Loucy (cell line): ENCODE results near the gene PPFIA1.

Experiments used
- H2AFZ ChIP-seq: fragments of 200-600 bp; sonication (generic); 2 replicates; pipeline ENCODE4 v1.6.0; 2016; ENCODE audit warnings: antibody characterized with exemption, mild to moderate bottlenecking, low read length, moderate library complexity
- H3F3A ChIP-seq: fragments of 200-600 bp; 2 replicates; pipeline ENCODE4 v1.6.0; 2016; ENCODE audit warnings: antibody characterized with exemption, low read depth, mild to moderate bottlenecking
- H3K27me3 ChIP-seq: fragments of 200-600 bp; sonication (generic); 2 replicates; pipeline ENCODE4 v1.6.1; 2014; ENCODE audit warnings: low read length, mild to moderate bottlenecking; ENCODE audit not compliant: insufficient read depth, poor library complexity, severe bottlenecking
- H3K36me3 ChIP-seq: fragments of 200-600 bp; sonication (generic); 2 replicates; pipeline ENCODE4 v1.6.1; 2016; ENCODE audit warnings: low read length; ENCODE audit not compliant: insufficient read depth
- H3K4me1 ChIP-seq: fragments of 200-600 bp; sonication (generic); 2 replicates; pipeline ENCODE4 v1.5.1; 2014; ENCODE audit warnings: low read length, mild to moderate bottlenecking; ENCODE audit not compliant: insufficient read depth, poor library complexity, severe bottlenecking
- H3K4me2 ChIP-seq: fragments of 200-600 bp; sonication (generic); 2 replicates; pipeline ENCODE4 v1.6.0; 2014; ENCODE audit warnings: antibody characterized with exemption, low read length, low read depth, mild to moderate bottlenecking; ENCODE audit not compliant: poor library complexity, severe bottlenecking
- H3K4me3 ChIP-seq: fragments of 200-600 bp; sonication (generic); 2 replicates; pipeline ENCODE4 v1.5.1; 2014; ENCODE audit warnings: low read length, mild to moderate bottlenecking, mixed read lengths; ENCODE audit not compliant: poor library complexity, severe bottlenecking
- H3K79me2 ChIP-seq: fragments of 200-600 bp; sonication (generic); 2 replicates; pipeline ENCODE4 v1.6.1; 2014; ENCODE audit warnings: low read length; ENCODE audit not compliant: insufficient read depth
- H3K9ac ChIP-seq: fragments of 200-600 bp; sonication (generic); 2 replicates; pipeline ENCODE4 v1.6.0; 2014; ENCODE audit warnings: mild to moderate bottlenecking, low read depth, low read length, moderate library complexity; ENCODE audit not compliant: poor library complexity, severe bottlenecking
- H3K9me2 ChIP-seq: fragments of 200-600 bp; sonication (generic); replicated peaks from 2 replicates; pipeline ENCODE4 v1.6.1; 2016; ENCODE audit warnings: low read depth, low read length, mixed read lengths
- H3K9me3 ChIP-seq: fragments of 200-600 bp; sonication (generic); 2 replicates; pipeline ENCODE4 v1.6.1; 2014; ENCODE audit warnings: mild to moderate bottlenecking, antibody characterized with exemption, low read length, low read depth; ENCODE audit not compliant: insufficient read depth
- H4K20me1 ChIP-seq: fragments of 200-600 bp; sonication (generic); 2 replicates; pipeline ENCODE4 v1.6.0; 2014; ENCODE audit warnings: antibody characterized with exemption, low read length, mild to moderate bottlenecking; ENCODE audit not compliant: insufficient read depth, poor library complexity, severe bottlenecking
- CTCF ChIP-seq: fragments of 200-600 bp; sonication (generic); conservative IDR thresholded peaks from 2 replicates; pipeline ENCODE4 v1.5.1; 2014; ENCODE audit warnings: mild to moderate bottlenecking, antibody characterized with exemption, low read length
- EZH2phosphoT487 ChIP-seq: fragments of 200-600 bp; IDR thresholded peaks from 2 replicates; pipeline ENCODE4 v1.6.1; 2018; ENCODE audit warnings: antibody characterized with exemption, mild to moderate bottlenecking, moderate library complexity, borderline replicate concordance

Gene PPFIA1

GRCh38 chr11:70341881-70342429 lies 71.5 kb downstream of the PPFIA1 start:
- no peak overlapping the region for H2AFZ ChIP-seq
- H4K20me1 ChIP-seq = no peaks in the 10 kb centered on the region
- H3K4me2 ChIP-seq = no peak overlapping the region
- no peaks in the 10 kb centered on the region for H3K27me3 ChIP-seq
- TF ChIP-seq EZH2phosphoT487 (no peak), CTCF (no peak)
- no peaks in the 10 kb centered on the region for H3K4me1 ChIP-seq
- no peak overlapping the region for H3K4me3 ChIP-seq
- no peaks in the 10 kb centered on the region for H3K79me2 ChIP-seq
- no peaks in the 10 kb centered on the region for H3F3A ChIP-seq
- no peaks in the 10 kb centered on the region for H3K9me2 ChIP-seq
- H3K36me3 ChIP-seq = peaks cover 84% of the 10 kb centered on the region; the same call in 1 of the 2 replicates
- no peak overlapping the region for H3K9ac ChIP-seq
- H3K9me3 ChIP-seq = no peaks in the 10 kb centered on the region

- H3K4me1 ChIP-seq = no peaks in the 10 kb centered on the region
- no peaks in the 10 kb centered on the region for H3K9me3 ChIP-seq
- H2AFZ ChIP-seq = no peak overlapping the region
- no peaks in the 10 kb centered on the region for H3K27me3 ChIP-seq
- TF ChIP-seq EZH2phosphoT487 = no peak
- TF ChIP-seq CTCF = no peak
- no peak overlapping the region for H3K4me3 ChIP-seq
- H3K4me2 ChIP-seq = no peak overlapping the region
- no peaks in the 10 kb centered on the region for H4K20me1 ChIP-seq
- H3K79me2 ChIP-seq = no peaks in the 10 kb centered on the region
- no peaks in the 10 kb centered on the region for H3F3A ChIP-seq
- peaks cover 76% of the 10 kb centered on the region; the same call in 1 of the 2 replicates for H3K36me3 ChIP-seq
- no peak overlapping the region for H3K9ac ChIP-seq
- no peaks in the 10 kb centered on the region for H3K9me2 ChIP-seq
These were observed 73.1 kb downstream of the PPFIA1 start for GRCh38 chr11:70343636-70344035.

- H3K4me3 ChIP-seq = no peak overlapping the region
These were observed 77.7 kb downstream of the PPFIA1 start for GRCh38 chr11:70348191-70348590.

More at GRCh38 chr11:70348191-70348590, 77.7 kb downstream of the PPFIA1 start:
- no peak for TF ChIP-seq EZH2phosphoT487
- no peak for TF ChIP-seq CTCF
- no peaks in the 10 kb centered on the region for H3K9me2 ChIP-seq
- no peaks in the 10 kb centered on the region for H3K4me1 ChIP-seq
- H2AFZ ChIP-seq = no peak overlapping the region
- H3K79me2 ChIP-seq = no peaks in the 10 kb centered on the region
- no peaks in the 10 kb centered on the region for H3K27me3 ChIP-seq
- peaks cover 49% of the 10 kb centered on the region for H3K36me3 ChIP-seq
- H3K9ac ChIP-seq = no peak overlapping the region
- H3K4me2 ChIP-seq = no peak overlapping the region
- no peaks in the 10 kb centered on the region for H3K9me3 ChIP-seq
- peaks cover 4% of the 10 kb centered on the region for H4K20me1 ChIP-seq
- no peaks in the 10 kb centered on the region for H3F3A ChIP-seq
